Fibroblast of skin of abdomen (primary cell): Measurements from ENCODE around the gene FAM53A.
"Not testable (repeated sequence)": the region's sequence is repeated elsewhere in the genome, so short reads cannot be mapped to it uniquely, and the experiment has no call there.

Experiments
- DNase-seq: peaks from one replicate; pipeline ENCODE4 v3.0.0-alpha.2; 2013

The FAM53A gene

DNA sequence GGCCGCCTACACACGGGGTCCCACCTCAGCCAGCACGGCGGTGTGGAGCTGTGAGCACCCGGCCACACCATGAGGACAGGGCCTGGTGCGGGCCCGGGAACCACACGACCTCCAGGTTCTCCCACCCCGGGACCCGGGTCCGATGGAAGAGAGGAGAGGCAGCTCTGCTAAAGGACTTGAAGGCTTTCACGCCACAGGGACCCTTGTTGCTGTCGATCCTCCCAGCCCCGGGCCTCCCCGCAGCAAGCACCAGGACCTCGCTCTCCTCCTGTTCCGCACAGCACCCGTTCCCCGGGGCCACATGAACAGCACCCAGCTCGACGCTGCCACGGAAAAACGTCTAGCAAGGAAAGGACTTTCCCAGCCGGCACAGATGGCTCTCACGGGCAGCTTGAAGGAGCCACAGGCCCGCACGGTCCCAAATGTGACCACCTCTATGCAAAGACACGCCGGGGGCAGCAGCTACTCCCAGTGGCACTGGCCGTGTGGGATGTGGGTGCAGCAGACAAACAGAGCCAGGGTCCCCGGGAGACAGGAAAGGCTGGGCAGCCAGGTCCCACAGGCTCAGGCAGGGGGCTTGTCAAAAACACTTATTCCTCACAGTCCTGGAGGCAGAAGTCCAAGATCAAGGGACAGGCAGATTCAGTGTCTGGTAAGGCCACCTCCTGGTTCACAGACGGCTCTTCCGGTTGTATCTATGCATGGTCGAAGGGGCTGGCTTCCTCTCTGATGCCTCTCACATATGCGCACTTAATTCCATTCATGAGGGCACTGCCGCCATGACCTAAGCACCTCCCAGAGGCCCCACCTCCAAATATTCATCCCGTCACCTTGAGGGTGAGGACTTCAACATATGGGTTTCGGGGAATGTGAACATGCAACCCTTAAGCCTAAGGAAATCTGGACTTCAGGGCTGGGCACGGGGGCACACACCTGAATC, 24.7 kb downstream of the FAM53A start:
- no peak for DNase-seq

GRCh38 chr4:1658581-1658980, 25.5 kb downstream of the FAM53A start:
- no peak for DNase-seq

DNA sequence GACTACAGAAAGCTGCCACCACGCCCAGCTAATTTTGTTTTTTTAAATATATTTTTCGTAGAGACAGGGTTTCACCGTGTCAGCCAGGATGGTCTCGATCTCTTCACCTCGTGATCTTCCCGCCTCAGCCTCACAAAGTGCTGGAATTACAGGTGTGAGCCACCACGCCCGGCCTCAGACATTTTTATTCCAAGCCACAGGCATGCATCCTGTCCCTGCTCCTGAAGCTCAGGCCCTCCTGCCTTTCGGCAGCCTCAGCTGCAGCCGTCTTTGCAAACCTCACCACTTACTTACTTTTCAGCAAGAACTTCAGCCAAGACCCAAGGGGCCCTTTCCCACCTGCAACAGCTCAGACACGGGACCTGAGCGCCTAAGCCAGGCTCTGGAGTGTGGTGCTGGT, 26.0 kb downstream of the FAM53A start:
- DNase-seq, result no peak

DNA sequence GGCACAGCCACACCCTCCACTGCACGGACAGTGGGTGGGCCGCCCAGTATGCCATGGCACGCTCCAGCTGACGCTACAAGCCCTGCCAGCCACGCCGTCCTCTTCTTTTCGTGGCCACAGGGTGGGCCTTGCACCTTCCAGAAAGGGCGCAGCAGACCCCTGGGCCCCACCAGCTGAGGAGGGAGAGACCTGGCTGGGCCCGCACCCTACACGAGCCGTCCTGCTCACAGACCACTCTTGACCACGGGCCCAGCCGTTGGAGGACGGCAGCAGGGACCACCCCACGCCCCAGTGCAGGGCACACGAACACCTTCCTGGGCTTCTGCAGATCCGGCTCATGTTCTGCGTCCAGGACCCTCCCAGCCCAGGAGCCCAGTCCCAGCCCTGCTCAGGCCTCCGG, 27.1 kb downstream of the FAM53A start:
- DNase-seq, result no peak

- no peak for DNase-seq
Measured at GRCh38 chr4:1656132-1656531, 28.0 kb downstream of the FAM53A start.

DNA sequence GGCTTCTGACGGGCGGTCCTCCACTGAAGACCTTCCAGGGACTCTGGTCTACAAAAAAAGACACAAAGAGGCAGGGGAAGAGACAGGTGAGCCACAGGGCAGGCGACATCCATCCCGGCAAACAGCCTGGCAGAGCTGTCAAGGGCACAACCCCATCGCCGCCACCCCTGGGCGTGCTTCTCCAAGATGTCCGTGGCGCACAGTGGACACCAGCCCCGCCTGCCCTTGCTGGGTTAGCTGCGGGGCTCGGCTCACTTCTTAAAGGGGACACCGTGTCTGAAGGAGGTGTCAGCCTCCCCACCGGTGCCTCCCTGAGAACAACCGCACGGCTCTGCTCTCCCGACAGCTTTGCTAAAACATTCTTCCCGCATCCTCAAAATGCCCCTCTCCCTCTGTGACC, 28.4 kb downstream of the FAM53A start:
- no peak for DNase-seq

DNA sequence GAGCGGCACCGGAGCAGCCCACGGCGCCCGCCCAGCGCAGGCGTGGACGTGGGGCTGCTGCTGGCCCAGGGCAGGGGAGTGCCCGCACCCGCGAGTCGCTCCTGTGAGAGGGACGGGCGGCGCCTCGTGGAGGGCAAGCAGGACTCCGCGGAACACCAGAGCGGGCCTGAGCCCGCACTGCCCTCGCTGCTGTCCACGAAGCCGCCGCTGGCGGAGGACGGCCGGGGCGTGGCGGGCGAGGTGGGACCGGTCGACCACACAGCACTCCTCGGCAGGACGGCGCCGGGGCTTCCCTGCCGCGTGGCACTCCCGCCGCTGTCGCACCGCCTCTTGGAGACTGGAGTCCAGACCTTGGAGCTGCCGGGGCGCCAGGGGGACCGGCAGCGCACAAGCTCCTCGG, 29.0 kb downstream of the FAM53A start:
- DNase-seq, result no peak

GRCh38 chr4:1654216-1654955, 29.7 kb downstream of the FAM53A start:
- no peak for DNase-seq

DNA sequence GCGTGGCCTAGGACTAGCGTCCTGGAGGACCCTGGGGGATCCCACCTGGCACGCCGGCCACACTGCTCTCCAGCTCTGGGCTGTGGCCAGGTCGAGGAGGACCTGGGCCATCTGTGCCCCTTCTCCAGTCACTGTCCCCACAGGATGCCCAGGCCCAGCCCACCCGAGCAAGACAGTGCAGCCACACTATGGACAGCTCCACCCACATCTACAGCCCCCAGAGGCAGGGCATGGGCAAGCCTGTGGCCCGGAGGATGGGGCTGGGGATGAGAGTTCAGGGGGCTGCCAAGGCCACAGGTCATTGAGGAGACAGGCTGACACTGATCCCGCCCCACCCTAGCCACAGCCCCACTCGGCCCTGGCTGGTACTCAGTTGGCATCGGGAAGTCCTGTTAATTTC, 30.3 kb downstream of the FAM53A start:
- DNase-seq, result no peak

GRCh38 chr4:1652088-1652487, 32.0 kb downstream of the FAM53A start:
- DNase-seq, result no peak

GRCh38 chr4:1651609-1652008, 32.5 kb downstream of the FAM53A start:
- DNase-seq, result no peak

DNA sequence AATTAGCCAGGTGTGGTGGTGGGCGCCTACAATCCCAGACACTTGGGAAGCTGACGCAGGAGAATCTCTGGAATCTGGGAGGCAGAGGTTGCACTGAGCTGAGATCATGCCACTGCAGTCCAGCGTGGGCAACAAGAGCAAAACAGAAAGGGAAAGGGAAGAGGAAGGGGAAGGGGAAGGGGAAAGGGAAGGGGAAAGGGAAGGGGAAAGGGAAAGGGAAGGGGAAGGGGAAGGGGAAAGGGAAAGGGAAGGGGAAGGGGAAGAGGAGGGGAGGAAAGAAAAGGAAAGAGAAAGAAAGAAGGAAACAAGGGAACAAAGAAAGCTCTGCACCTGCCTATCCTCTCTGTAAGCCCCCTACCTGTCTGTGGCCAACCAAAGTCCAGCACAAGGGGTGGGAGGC, 35.2 kb downstream of the FAM53A start:
- no peak for DNase-seq

DNA sequence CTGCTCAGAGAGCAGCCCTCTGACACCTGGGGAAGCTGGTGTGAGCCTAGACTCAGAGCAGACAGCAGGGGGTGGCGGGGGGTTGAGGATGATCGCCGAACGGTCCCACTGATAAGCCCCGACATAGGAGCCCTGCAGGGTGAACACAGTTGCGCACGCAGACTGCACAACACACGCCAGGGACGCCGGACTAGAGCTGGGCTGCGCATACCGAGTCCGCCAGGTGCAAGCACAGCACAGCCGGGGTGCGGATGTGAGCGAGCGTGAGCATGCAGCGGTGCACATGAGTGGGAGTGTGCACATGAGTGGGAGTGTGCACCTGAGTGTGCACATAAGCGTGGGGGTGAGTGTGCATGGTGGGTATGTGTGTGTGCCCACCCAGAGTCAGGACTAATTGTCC, 36.7 kb downstream of the FAM53A start:
- DNase-seq, result no peak

GRCh38 chr4:1646690-1647089, 37.4 kb downstream of the FAM53A start:
- no peak for DNase-seq

DNA sequence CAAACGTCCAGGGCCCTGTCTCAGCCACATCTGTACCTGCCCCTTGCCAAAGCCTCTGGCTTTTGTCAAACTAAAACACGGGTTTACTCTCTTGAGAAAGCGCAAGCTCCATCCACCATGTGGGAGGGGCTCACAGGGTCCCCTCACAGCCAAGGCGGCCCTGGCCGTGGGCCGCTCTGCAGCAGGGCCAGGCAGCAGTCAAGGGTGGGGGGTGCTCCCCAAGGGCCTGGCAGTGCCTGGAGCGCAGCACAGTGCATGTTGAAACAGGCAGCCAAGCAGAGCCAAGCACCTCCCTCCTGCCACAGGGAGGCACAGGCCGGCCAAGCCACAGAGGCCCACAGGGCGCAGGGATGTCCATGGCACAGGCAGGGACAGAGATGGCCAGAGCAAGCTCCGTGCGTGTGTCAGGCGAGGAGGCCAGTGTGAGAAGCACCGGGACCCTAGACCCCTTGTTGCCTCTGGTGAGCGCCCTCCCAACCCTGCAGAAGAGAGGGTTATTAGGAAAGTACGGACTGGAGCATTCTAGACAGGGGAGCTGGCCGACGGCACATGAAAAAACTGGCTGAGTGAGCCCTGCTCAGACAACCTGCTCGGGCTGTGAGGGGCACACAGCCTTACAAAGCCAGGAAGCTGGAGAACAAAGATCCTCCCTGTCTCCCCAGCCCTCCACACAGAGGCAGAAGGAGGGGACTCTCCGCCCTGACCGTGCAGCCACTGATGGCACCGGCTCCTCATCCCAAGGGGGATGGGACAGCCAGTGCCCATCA, 39.0 kb downstream of the FAM53A start:
- DNase-seq, result no peak

- no peak for DNase-seq
Measured at GRCh38 chr4:1643971-1644735, 40.0 kb downstream of the FAM53A start.

DNA sequence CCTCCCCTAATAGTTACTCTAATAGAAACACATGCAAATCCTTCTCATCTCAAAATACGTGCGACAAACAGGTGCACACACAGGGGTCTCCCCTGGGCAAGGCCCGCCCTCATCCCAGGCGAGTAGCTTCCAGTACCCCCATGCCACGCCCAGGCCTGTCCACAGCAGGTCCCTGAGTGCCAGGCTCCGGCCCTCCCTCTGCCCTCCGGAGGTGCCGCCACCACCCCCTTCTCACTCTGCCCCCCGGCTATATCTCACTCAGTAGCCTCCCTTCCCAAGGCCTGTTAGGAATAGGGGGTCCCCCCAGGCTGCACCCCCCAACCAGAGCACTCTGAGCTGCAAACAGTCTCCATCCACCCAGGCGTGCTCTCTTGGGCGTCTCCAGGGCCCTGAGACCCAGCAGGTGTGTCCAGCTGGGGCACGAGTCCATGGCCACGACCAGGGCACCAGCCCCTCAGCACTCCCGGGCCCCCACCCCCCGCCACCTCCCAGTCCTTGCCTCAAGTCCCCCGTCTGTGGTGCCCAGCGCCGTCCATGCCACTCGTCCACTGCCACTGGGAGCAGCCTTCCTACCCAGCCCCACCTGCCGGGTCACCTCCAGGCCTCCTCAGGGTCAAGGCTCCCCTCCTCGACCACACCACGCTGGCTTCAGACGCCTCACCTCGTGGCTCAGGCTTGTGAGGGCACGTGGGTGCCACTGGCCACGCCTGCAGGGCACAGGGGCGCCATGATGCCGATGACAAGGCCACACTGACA, 41.7 kb downstream of the FAM53A start:
- no peak for DNase-seq

DNA sequence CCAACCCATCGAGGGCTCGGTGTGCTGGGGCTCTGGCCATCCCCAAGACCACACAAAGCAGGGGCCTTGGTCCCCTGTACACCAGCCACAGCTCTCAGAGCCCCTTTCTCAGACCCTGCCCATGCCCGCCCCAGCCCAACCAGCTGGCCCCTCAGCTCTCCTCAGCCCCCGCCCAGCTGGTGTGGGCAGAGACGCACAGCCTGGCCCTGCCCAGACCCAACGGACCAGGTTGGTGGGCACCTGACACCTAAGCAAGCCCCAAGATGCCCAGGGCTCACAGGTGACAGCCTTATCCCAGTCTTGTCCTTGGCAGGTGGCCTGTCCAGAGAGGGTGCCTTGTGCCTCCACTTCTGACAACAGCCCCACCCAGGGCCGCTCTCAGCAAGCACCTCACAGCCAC, 42.4 kb downstream of the FAM53A start:
- no peak for DNase-seq

- not testable (repeated sequence) for DNase-seq
Measured at GRCh38 chr4:1640716-1641503, 43.2 kb downstream of the FAM53A start.

- DNase-seq, result no peak
Measured at GRCh38 chr4:1640190-1640589, 43.9 kb downstream of the FAM53A start.
